ENCODE measurements around the gene HYAL1. TPM values are rescaled to one million over a fixed set of nuclear protein-coding genes. Genes with fewer than 3 reads are reported as not detected.
"Not testable (repeated sequence)": the region's sequence is repeated elsewhere in the genome, so short reads cannot be mapped to it uniquely, and the experiment has no call there.

Gene HYAL1
- total RNA-seq, 4 donors from 2014 or later = 16.5 to 26.5 (median 20.8) TPM

GRCh38 chr3:50286322-50287227 lies 16.8 kb downstream of the HYAL1 start:
- Histone ChIP-seq H3K36me3 (peaks cover 0 to 46% (median 15%) of the 10 kb centered on the region in 3 donors), H3K9me3 (no peaks in the 10 kb centered on the region), H3K27ac (no peak overlapping the region), H3K27me3 (no peaks in the 10 kb centered on the region), H3K4me3 (no peak overlapping the region), H3K4me1 (peaks cover 0 to 15% (median 7%) of the 10 kb centered on the region in 4 donors)
- WGBS, 2 donors = 84 to 89% methylated on average over 28 of the region's 28 CpGs
- TF ChIP-seq EP300 (IDR thresholded peaks at IDR 0.05) = no peak
- TF ChIP-seq CTCF (IDR thresholded peaks at IDR 0.05) = no peak
- no peak for TF ChIP-seq POLR2A (IDR thresholded peaks at IDR 0.05)
- DNase-seq (ENCODE audit: low spot score in 2 of 2) = no peak

GRCh38 chr3:50284121-50284520 lies 19.3 kb downstream of the HYAL1 start:
- H3K9me3 ChIP-seq; DNase-seq (ENCODE audit: low spot score in 2 of 2); H3K4me3 ChIP-seq; H3K27me3 ChIP-seq; H3K4me1 ChIP-seq; H3K27ac ChIP-seq: not testable (repeated sequence)
- peaks cover 0 to 32% (median 7%) of the 10 kb centered on the region in 3 donors for H3K36me3 ChIP-seq
- 80 to 81% methylated on average over 6 of the region's 6 CpGs for WGBS, 2 donors

GRCh38 chr3:50279255-50280016 lies 23.9 kb downstream of the HYAL1 start:
- TF ChIP-seq CTCF (IDR thresholded peaks at IDR 0.05) (no peak), EP300 (IDR thresholded peaks at IDR 0.05) (no peak), POLR2A (IDR thresholded peaks at IDR 0.05) (no peak)
- Histone ChIP-seq H3K27ac (peak overlapping the region in 3 of 4 donors; percentile 34 to 68 (median 66)), H3K9me3 (no peaks in the 10 kb centered on the region), H3K27me3 (peaks cover 0 to 15% of the 10 kb centered on the region in 2 donors), H3K36me3 (peaks cover 0 to 19% (median 0%) of the 10 kb centered on the region in 3 donors), H3K4me1 (peaks cover 0 to 41% (median 19%) of the 10 kb centered on the region in 4 donors), H3K4me3 (no peak overlapping the region)
- DNase-seq (ENCODE audit: low spot score in 2 of 2) = no peak
- WGBS, 2 donors = 86 to 90% methylated on average over 7 to 8 of the region's 8 CpGs

GRCh38 chr3:50278880-50279224 lies 24.5 kb downstream of the HYAL1 start, which contains the start of gene LSMEM2:
Gene LSMEM2 (plus strand): TSS chr3:50279087. CDS start chr3:50279114, 27 bp downstream.
- Histone ChIP-seq H3K27ac (peak within 1 kb of the TSS in 3 of 4 donors; percentile 34 to 68 (median 66)), H3K4me1 (peaks cover 0 to 47% (median 25%) of the 10 kb centered on the region in 4 donors), H3K36me3 (peaks cover 0 to 19% (median 0%) of the 10 kb centered on the region in 3 donors), H3K4me3 (no peak within 1 kb of the TSS), H3K9me3 (no peaks in the 10 kb centered on the region), H3K27me3 (peaks cover 0 to 15% of the 10 kb centered on the region in 2 donors)
- TF ChIP-seq CTCF (IDR thresholded peaks at IDR 0.05) (no peak), POLR2A (IDR thresholded peaks at IDR 0.05) (peak in 1 of 2 donors; percentile 19), EP300 (IDR thresholded peaks at IDR 0.05) (no peak)
- 17 to 36% methylated on average over 1 to 2 of the region's 2 CpGs for WGBS, 2 donors
- no peak for DNase-seq (ENCODE audit: low spot score in 2 of 2)

GRCh38 chr3:50278123-50278879 lies 25.1 kb downstream of the HYAL1 start:
- no peak overlapping the region for H3K4me3 ChIP-seq
- H3K27ac ChIP-seq = peak overlapping the region in 2 of 4 donors; percentile 66 to 68
- H3K9me3 ChIP-seq = no peaks in the 10 kb centered on the region
- peaks cover 0 to 15% of the 10 kb centered on the region in 2 donors for H3K27me3 ChIP-seq
- H3K4me1 ChIP-seq = peaks cover 0 to 52% (median 30%) of the 10 kb centered on the region in 4 donors
- TF ChIP-seq POLR2A (IDR thresholded peaks at IDR 0.05) (no peak), EP300 (IDR thresholded peaks at IDR 0.05) (no peak)
- DNase-seq (ENCODE audit: low spot score in 2 of 2) = no peak
- H3K36me3 ChIP-seq = peaks cover 0 to 19% (median 0%) of the 10 kb centered on the region in 3 donors
- WGBS, 2 donors = 42 to 65% methylated on average over 3 to 4 of the region's 4 CpGs

Measured in tibial nerve (tissue), 4 donors.